T-cell (primary cell): ENCODE measurements around the gene MATR3. TPM values are rescaled to one million over a fixed set of nuclear protein-coding genes. Genes with fewer than 3 reads are reported as not detected.
"Not testable (repeated sequence)": the region's sequence is repeated elsewhere in the genome, so short reads cannot be mapped to it uniquely, and the experiment has no call there.

Experiments
- ATAC-seq, 4 experiments: fragments of 200-7000 bp in 3 of 4; fragments of 150-1000 bp in 1 of 4; cut with Tn5 transposase; replicated peaks in 1 of 4; 1 replicate in 3 of 4; 2 replicates in 1 of 4; pipeline ENCODE4 v1.10.0; 2021; ENCODE audit warnings: moderate library complexity in 3 of 4, mild to moderate bottlenecking in 2 of 4, moderate number of reproducible peaks in 1 of 4
- CTCF ChIA-PET, 2 donors: fragments of 300-600 bp; sonication (Branson Sonifier 250); formaldehyde crosslinking; loops; one replicate each; lab custom pipeline; 2022; ENCODE audit warnings: antibody characterized with exemption in 2 of 2; lab: Charles Lee
- POLR2A ChIA-PET, 2 donors: fragments of 300-600 bp; sonication (Branson Sonifier 250); formaldehyde crosslinking; loops; one replicate each; lab custom pipeline; 2022; ENCODE audit warnings: antibody characterized with exemption in 2 of 2; lab: Charles Lee
- DNase-seq, 35 experiments: peaks; one replicate each; pipeline versions ENCODE4 v3.0.0 to v3.0.0-alpha.2; 2013 to 2023
- H3K27ac ChIP-seq: one replicate; pipeline ENCODE4 v1.5.1; 2013; ENCODE audit warnings: low read length
- H3K27me3 ChIP-seq, 2 experiments: replicated peaks in 1 of 2; 1 replicate in 1 of 2; 2 replicates in 1 of 2; pipeline versions ENCODE4 v1.6.1 to v1.7.0; 2013; ENCODE audit warnings: low read length in 1 of 2, mixed read lengths in 1 of 2; ENCODE audit not compliant: control insufficient read depth in 2 of 2, insufficient read depth in 2 of 2; ENCODE audit errors: extremely low read depth in 1 of 2
- H3K36me3 ChIP-seq, 2 donors: 1 replicate in 1 of 2; 2 replicates in 1 of 2; pipeline versions ENCODE4 v1.6.1 to v1.7.0; 2013; ENCODE audit warnings: low read length in 1 of 2; ENCODE audit not compliant: control insufficient read depth in 2 of 2, insufficient read depth in 1 of 2; ENCODE audit errors: extremely low read depth in 1 of 2
- H3K4me1 ChIP-seq, 2 experiments: 1 replicate in 1 of 2; 2 replicates in 1 of 2; pipeline versions ENCODE4 v1.6.1 to v1.7.0; 2013; ENCODE audit warnings: low read length in 2 of 2, mixed read lengths in 1 of 2; ENCODE audit not compliant: insufficient read depth in 2 of 2, control insufficient read depth in 1 of 2; ENCODE audit errors: extremely low read depth in 1 of 2
- H3K4me3 ChIP-seq, 2 donors: 1 replicate in 1 of 2; 2 replicates in 1 of 2; pipeline versions ENCODE4 v1.5.1 to v1.7.0; 2013; ENCODE audit warnings: mild to moderate bottlenecking in 2 of 2, low read length in 1 of 2, moderate library complexity in 1 of 2; ENCODE audit not compliant: control insufficient read depth in 1 of 2; ENCODE audit errors: extremely low read depth in 1 of 2
- H3K9me3 ChIP-seq: 2 replicates; pipeline ENCODE4 v1.7.0; 2013
- H3K27ac Mint-ChIP-seq, 2 donors: one replicate each; pipeline ENCODE4 v1.8.0; 2020 to 2021; ENCODE audit warnings: mild to moderate bottlenecking in 2 of 2, mixed read lengths in 2 of 2
- H3K27me3 Mint-ChIP-seq, 2 donors: one replicate each; pipeline ENCODE4 v1.8.0; 2021 to 2022; ENCODE audit warnings: mixed read lengths in 2 of 2
- H3K36me3 Mint-ChIP-seq: one replicate; pipeline ENCODE4 v1.8.0; 2021; ENCODE audit warnings: mixed read lengths
- H3K4me1 Mint-ChIP-seq, 3 donors: one replicate each; pipeline ENCODE4 v1.8.0; 2020 to 2022; ENCODE audit warnings: mixed read lengths in 3 of 3, mild to moderate bottlenecking in 1 of 3
- H3K4me3 Mint-ChIP-seq, 3 donors: one replicate each; pipeline ENCODE4 v1.8.0; 2020 to 2022; ENCODE audit warnings: mild to moderate bottlenecking in 3 of 3, mixed read lengths in 3 of 3, moderate library complexity in 3 of 3
- H3K9me3 Mint-ChIP-seq, 3 donors: one replicate each; pipeline ENCODE4 v1.8.0; 2020 to 2022; ENCODE audit warnings: mixed read lengths in 3 of 3
- WGBS: methylation state at CpG from one replicate; pipeline ENCODE4 v1.1.5; 2013; ENCODE audit warnings: missing lambda C conversion rate; ENCODE audit not compliant: insufficient coverage; 5-methylcytosine and 5-hydroxymethylcytosine counted together
- total RNA-seq, 35 experiments: library from RNA in 6 of 35; stranded (reverse) in 6 of 35; fragments of 120-200 nt in 1 of 35; gene quantifications; one replicate each; pipeline versions ENCODE4 v1.2.1 to v1.2.4 and lab custom pipeline; 2013 to 2026

The MATR3 gene
- total RNA-seq, 5 donors from 2014 or later (not counting 1 experiment from before 2014, with no cell fraction given): 187 to 359 (median 200) TPM

GRCh38 chr5:139306197-139306596, 12.7 kb downstream of the MATR3 start:
- WGBS: no CpG with 5 or more reads among the region's 1 CpG
- peaks cover 21% of the 10 kb centered on the region for H3K36me3 Mint-ChIP-seq
- ChIA-PET CTCF (interaction anchor here (0.6 to 2.7 kb wide), 4 partner anchors 9 to 306 kb away, joined by 3 to 11 read pairs (median 5); no protein-coding TSS in a partner anchor), POLR2A (interaction anchor here in 1 of 2 donors (1.5 to 4.2 kb wide), 3 partner anchors 10 to 36 kb away, joined by 4 to 30 read pairs (median 11); partner anchors contain the start of gene PAIP2)
- H3K4me3 Mint-ChIP-seq: peak overlapping the region in 2 of 3 donors; percentile 22 to 60
- no peaks in the 10 kb centered on the region for H3K9me3 ChIP-seq
- H3K4me1 Mint-ChIP-seq: peaks cover 92 to 95% (median 94%) of the 10 kb centered on the region in 3 donors
- no peak overlapping the region for H3K4me3 ChIP-seq
- no peaks in the 10 kb centered on the region for H3K9me3 Mint-ChIP-seq
- H3K27me3 Mint-ChIP-seq: no peaks in the 10 kb centered on the region
- H3K4me1 ChIP-seq: peaks cover 34 to 48% of the 10 kb centered on the region in 2 experiments
- no peaks in the 10 kb centered on the region for H3K27me3 ChIP-seq
- peaks cover 0 to 6% of the 10 kb centered on the region in 2 donors for H3K36me3 ChIP-seq
- DNase-seq: no peak
- peak overlapping the region; percentile 7 for H3K27ac ChIP-seq
- peak overlapping the region; percentile 16 to 50 for H3K27ac Mint-ChIP-seq
- ATAC-seq: peak in 2 of 4 experiments; percentile 18 to 44

DNA sequence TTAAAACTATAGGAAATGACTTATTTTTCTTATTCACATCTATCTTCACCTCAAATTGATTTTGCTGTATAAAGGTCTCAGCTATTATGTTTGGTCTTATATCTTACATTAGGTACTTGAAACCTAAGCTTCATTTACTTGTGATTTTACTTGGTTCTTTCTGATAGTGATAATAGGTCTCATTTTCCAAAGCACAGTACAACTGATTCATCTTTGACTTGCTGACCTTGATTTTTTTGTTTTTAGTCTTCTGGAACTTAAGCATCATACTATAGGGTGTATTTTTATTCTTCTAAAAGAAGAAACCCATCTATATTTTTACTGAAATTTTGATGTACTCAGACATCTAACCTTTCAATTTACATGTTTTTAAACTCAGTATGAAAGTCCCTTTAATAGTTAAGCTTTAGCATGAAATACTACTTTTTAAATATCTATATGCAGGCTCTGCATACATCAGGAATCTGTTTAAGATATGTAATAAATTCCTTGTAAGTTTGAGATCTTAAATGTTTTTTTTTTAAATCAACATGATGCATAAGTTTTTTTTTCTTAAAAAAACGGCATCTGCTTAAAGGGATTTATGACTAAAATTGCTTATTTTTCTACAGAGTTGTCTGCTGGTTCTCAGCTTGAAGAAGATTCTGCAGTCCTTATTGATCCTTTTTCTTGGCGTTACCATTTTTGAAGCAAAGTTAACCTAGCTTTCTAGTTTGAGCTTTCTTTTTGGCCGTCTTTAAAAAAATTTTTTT, 13.3 kb downstream of the MATR3 start:
- H3K27ac Mint-ChIP-seq: peak overlapping the region in 1 of 2 donors; percentile 4
- Histone ChIP-seq H3K36me3 (peaks cover 0 to 6% of the 10 kb centered on the region in 2 donors), H3K27ac (no peak overlapping the region), H3K4me1 (peaks cover 33 to 44% of the 10 kb centered on the region in 2 experiments), H3K9me3 (no peaks in the 10 kb centered on the region), H3K27me3 (no peaks in the 10 kb centered on the region), H3K4me3 (no peak overlapping the region)
- peaks cover 19% of the 10 kb centered on the region for H3K36me3 Mint-ChIP-seq
- no peak for ATAC-seq
- CTCF ChIA-PET: interaction anchor here (0.6 to 2.7 kb wide), 6 partner anchors 10 to 1066 kb away, joined by 3 to 11 read pairs (median 4); partner anchors contain the start of gene MATR3 (in 1 of the 2)
- DNase-seq: no peak
- WGBS: no CpG with 5 or more reads among the region's 3 CpGs
- peaks cover 89 to 93% (median 90%) of the 10 kb centered on the region in 3 donors for H3K4me1 Mint-ChIP-seq
- no peaks in the 10 kb centered on the region for H3K27me3 Mint-ChIP-seq
- H3K9me3 Mint-ChIP-seq: no peaks in the 10 kb centered on the region
- peak overlapping the region; percentile 29 to 60 (median 50) for H3K4me3 Mint-ChIP-seq
- POLR2A ChIA-PET: interaction anchor here (0.6 to 4.2 kb wide), 8 partner anchors 9 to 1199 kb away, joined by 3 to 30 read pairs (median 5); partner anchors contain the start of gene PAIP2 (in 1 of the 2)

GRCh38 chr5:139308797-139309196, 15.3 kb downstream of the MATR3 start:
- Mint-ChIP-seq H3K4me1 (peaks cover 83 to 87% (median 84%) of the 10 kb centered on the region in 3 donors), H3K9me3 (no peaks in the 10 kb centered on the region), H3K4me3 (peak overlapping the region; percentile 43 to 55 (median 50)), H3K27me3 (no peaks in the 10 kb centered on the region), H3K36me3 (peaks cover 16% of the 10 kb centered on the region), H3K27ac (peak overlapping the region; percentile 1 to 33)
- no peaks in the 10 kb centered on the region for H3K9me3 ChIP-seq
- H3K27me3 ChIP-seq: no peaks in the 10 kb centered on the region
- no peak overlapping the region for H3K4me3 ChIP-seq
- DNase-seq (no peak), ATAC-seq (no peak)
- CTCF ChIA-PET: interaction anchor here (0.7 to 2.7 kb wide), 2 partner anchors 12 to 23 kb away, joined by 3 to 11 read pairs; no protein-coding TSS in a partner anchor
- peaks cover 31 to 36% of the 10 kb centered on the region in 2 experiments for H3K4me1 ChIP-seq
- POLR2A ChIA-PET: interaction anchor here (0.5 to 0.9 kb wide), 3 partner anchors 15 to 28 kb away, joined by 5 read pairs; partner anchors contain the start of gene MATR3 (in 1 of the 2)
- no peak overlapping the region for H3K27ac ChIP-seq
- peaks cover 0 to 10% of the 10 kb centered on the region in 2 donors for H3K36me3 ChIP-seq

GRCh38 chr5:139310715-139311186, 17.2 kb downstream of the MATR3 start:
- H3K4me1 Mint-ChIP-seq: peaks cover 79 to 86% (median 84%) of the 10 kb centered on the region in 3 donors
- DNase-seq, H3K27me3 Mint-ChIP-seq, H3K4me3 ChIP-seq, H3K9me3 ChIP-seq, ATAC-seq, H3K9me3 Mint-ChIP-seq, H3K27me3 ChIP-seq: not testable (repeated sequence)
- 71% methylated on average over 6 of the region's 9 CpGs for WGBS
- peak overlapping the region; percentile 44 for H3K27ac ChIP-seq
- ChIA-PET CTCF (interaction anchor here in 1 of 2 donors (0.7 to 1.2 kb wide), 2 partner anchors 17 to 21 kb away, joined by 4 to 10 read pairs; no protein-coding TSS in a partner anchor), POLR2A (interaction anchor here in 1 of 2 donors (0.6 to 0.8 kb wide), 2 partner anchors 17 to 775 kb away, joined by 8 to 18 read pairs; no protein-coding TSS in a partner anchor)
- H3K4me1 ChIP-seq: peaks cover 25 to 26% of the 10 kb centered on the region in 2 experiments
- H3K4me3 Mint-ChIP-seq: peak overlapping the region; percentile 10 to 45 (median 32)
- H3K36me3 Mint-ChIP-seq: peaks cover 29% of the 10 kb centered on the region
- peak overlapping the region; percentile 5 to 49 for H3K27ac Mint-ChIP-seq
- peaks cover 0 to 14% of the 10 kb centered on the region in 2 donors for H3K36me3 ChIP-seq

- Mint-ChIP-seq H3K4me1 (peaks cover 66 to 78% (median 73%) of the 10 kb centered on the region in 3 donors), H3K27ac (no peak overlapping the region), H3K9me3 (no peaks in the 10 kb centered on the region), H3K4me3 (peak overlapping the region in 1 of 3 donors; percentile 25), H3K27me3 (no peaks in the 10 kb centered on the region), H3K36me3 (peaks cover 33% of the 10 kb centered on the region)
- peaks cover 0 to 27% of the 10 kb centered on the region in 2 donors for H3K36me3 ChIP-seq
- H3K27me3 ChIP-seq: no peaks in the 10 kb centered on the region
- no peaks in the 10 kb centered on the region for H3K9me3 ChIP-seq
- ChIA-PET POLR2A (interaction anchor here (0.5 to 2.0 kb wide), 10 partner anchors 8 to 722 kb away, joined by 3 to 12 read pairs (median 4); partner anchors contain the start of genes CXXC5 (in 1 of the 2) and MATR3 (in 1 of the 2)), CTCF (interaction anchor here in 1 of 2 donors (0.6 to 1.5 kb wide), 5 partner anchors 8 to 745 kb away, joined by 3 to 6 read pairs (median 3); no protein-coding TSS in a partner anchor)
- H3K4me3 ChIP-seq: no peak overlapping the region
- ATAC-seq (peak in 1 of 4 experiments; percentile 7), DNase-seq (no peak)
- H3K4me1 ChIP-seq: peaks cover 17 to 25% of the 10 kb centered on the region in 2 experiments
- no peak overlapping the region for H3K27ac ChIP-seq
- WGBS: 86% methylated on average over 5 of the region's 9 CpGs
Observed at GRCh38 chr5:139312075-139312474, 18.5 kb downstream of the MATR3 start.
